Parathyroid adenoma (tissue), 2 donors: ENCODE data around the gene CCKAR.
A peak's percentile ranks its signal among the peaks of the same experiment; 100 is the strongest.

Source experiments
- H2AFZ ChIP-seq: fragments of 300-600 bp; sonication (generic); one replicate; pipeline ENCODE4 v1.7.0; 2017; ENCODE audit warnings: antibody characterized with exemption, mild to moderate bottlenecking
- H3K27ac ChIP-seq: fragments of 300-600 bp; sonication (generic); one replicate; pipeline ENCODE4 v1.7.0; 2017
- H3K27me3 ChIP-seq: fragments of 300-600 bp; sonication (generic); one replicate; pipeline ENCODE4 v1.7.0; 2017; ENCODE audit warnings: low read length; ENCODE audit not compliant: control insufficient read depth, insufficient read depth
- H3K36me3 ChIP-seq: fragments of 300-600 bp; sonication (generic); one replicate; pipeline ENCODE4 v1.7.0; 2017; ENCODE audit warnings: low read length; ENCODE audit not compliant: control insufficient read depth, insufficient read depth
- H3K4me1 ChIP-seq: fragments of 300-600 bp; sonication (generic); one replicate; pipeline ENCODE4 v1.7.0; 2017; ENCODE audit warnings: control low read depth
- H3K4me2 ChIP-seq: fragments of 300-600 bp; sonication (generic); one replicate; pipeline ENCODE4 v1.7.0; 2017; ENCODE audit warnings: low read length
- H3K4me3 ChIP-seq: fragments of 300-600 bp; sonication (generic); one replicate; pipeline ENCODE4 v1.7.0; 2017; ENCODE audit warnings: low read depth, low read length
- H3K79me2 ChIP-seq: fragments of 300-600 bp; sonication (generic); one replicate; pipeline ENCODE4 v1.7.0; 2017; ENCODE audit warnings: control low read depth
- H3K9ac ChIP-seq: fragments of 300-600 bp; sonication (generic); one replicate; pipeline ENCODE4 v1.7.0; 2017; ENCODE audit warnings: mild to moderate bottlenecking
- H3K9me3 ChIP-seq: fragments of 300-600 bp; sonication (generic); one replicate; pipeline ENCODE4 v1.7.0; 2017; ENCODE audit warnings: low read length; ENCODE audit not compliant: control insufficient read depth
- CTCF ChIP-seq: fragments of 300-600 bp; sonication (generic); IDR thresholded peaks from one replicate; pipeline ENCODE4 v1.7.0; 2017; ENCODE audit warnings: antibody characterized with exemption, mild to moderate bottlenecking
- donor health status: primary hyperparathyroidism.

CCKAR gene

DNA sequence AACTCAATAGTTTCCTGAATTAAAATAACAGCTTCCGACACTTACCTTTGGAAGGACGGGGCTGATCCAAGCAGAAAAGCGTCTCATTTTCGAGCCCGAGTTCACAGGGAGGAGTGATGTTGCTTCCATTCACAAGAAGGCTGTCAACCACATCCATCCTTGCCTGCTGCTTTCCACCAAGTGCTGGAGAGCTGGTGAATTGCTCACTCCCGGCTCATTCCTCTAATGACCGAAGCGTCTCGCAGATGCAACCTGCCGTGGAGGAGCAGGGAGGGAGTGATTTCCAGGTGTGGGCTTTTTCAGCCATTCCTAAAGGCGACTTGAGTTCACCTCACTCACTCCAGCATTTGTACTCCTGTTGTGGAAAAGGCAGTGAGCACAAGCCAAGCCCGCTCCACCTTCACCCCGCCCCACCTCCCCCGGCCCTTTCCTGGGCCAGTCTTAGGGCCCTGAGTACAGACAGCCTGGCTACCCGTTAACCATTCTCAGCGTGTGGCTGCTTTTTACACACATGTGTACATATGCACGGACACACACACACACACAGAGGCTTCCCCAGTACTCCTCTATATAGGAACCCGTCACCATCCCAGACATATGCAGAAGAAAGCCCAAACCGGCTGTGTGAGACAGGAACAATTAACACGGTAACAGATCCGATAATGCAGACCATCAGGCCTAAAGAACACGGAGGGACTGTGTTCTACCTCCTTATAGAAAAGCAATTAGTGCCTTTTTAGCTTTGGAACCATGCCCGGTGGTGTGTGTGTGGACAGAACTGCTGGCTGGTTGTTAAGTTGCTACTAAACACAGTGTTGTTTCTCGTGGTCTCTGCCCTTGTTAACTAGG is at the start of gene CCKAR:
Gene CCKAR, minus strand, starts transcription at position 374 of the 849 bp plus-strand sequence. Its CDS starts 217 bp downstream, at position 157.
- peak within 1 kb of the TSS; percentile 14 for H3K4me2 ChIP-seq
- H3K4me3 ChIP-seq = no peak within 1 kb of the TSS
- H3K27me3 ChIP-seq = no peaks in the 10 kb centered on the region
- no peaks in the 10 kb centered on the region for H3K36me3 ChIP-seq
- no peaks in the 10 kb centered on the region for H3K4me1 ChIP-seq
- H3K9ac ChIP-seq = no peak within 1 kb of the TSS
- TF ChIP-seq CTCF = no peak
- H2AFZ ChIP-seq = no peak within 1 kb of the TSS
- H3K79me2 ChIP-seq = no peaks in the 10 kb centered on the region
- H3K27ac ChIP-seq = no peak within 1 kb of the TSS
- no peaks in the 10 kb centered on the region for H3K9me3 ChIP-seq

GRCh38 chr4:26533685-26534084 is 43.4 kb upstream of the CCKAR start:
- H2AFZ ChIP-seq = no peak overlapping the region
- H3K9ac ChIP-seq = no peak overlapping the region
- no peak overlapping the region for H3K4me2 ChIP-seq
- no peak for TF ChIP-seq CTCF
- no peaks in the 10 kb centered on the region for H3K9me3 ChIP-seq
- H3K4me3 ChIP-seq = no peak overlapping the region
- no peaks in the 10 kb centered on the region for H3K36me3 ChIP-seq
- no peaks in the 10 kb centered on the region for H3K4me1 ChIP-seq
- H3K79me2 ChIP-seq = no peaks in the 10 kb centered on the region
- no peaks in the 10 kb centered on the region for H3K27me3 ChIP-seq
- no peak overlapping the region for H3K27ac ChIP-seq

GRCh38 chr4:26531491-26532116 is 41.3 kb upstream of the CCKAR start:
- Histone ChIP-seq H2AFZ (no peak overlapping the region), H3K4me1 (no peaks in the 10 kb centered on the region), H3K27ac (no peak overlapping the region), H3K9ac (no peak overlapping the region), H3K27me3 (no peaks in the 10 kb centered on the region), H3K79me2 (no peaks in the 10 kb centered on the region), H3K4me3 (no peak overlapping the region), H3K36me3 (no peaks in the 10 kb centered on the region), H3K4me2 (no peak overlapping the region), H3K9me3 (no peaks in the 10 kb centered on the region)
- no peak for TF ChIP-seq CTCF

- Histone ChIP-seq H3K9ac (no peak overlapping the region), H3K27me3 (no peaks in the 10 kb centered on the region), H3K27ac (no peak overlapping the region), H3K79me2 (no peaks in the 10 kb centered on the region), H3K4me2 (no peak overlapping the region), H3K4me1 (no peaks in the 10 kb centered on the region), H2AFZ (no peak overlapping the region), H3K36me3 (no peaks in the 10 kb centered on the region), H3K4me3 (no peak overlapping the region), H3K9me3 (no peaks in the 10 kb centered on the region)
- TF ChIP-seq CTCF = no peak
These were observed 39.8 kb upstream of the CCKAR start for GRCh38 chr4:26530099-26530498.
